Measurements from ENCODE around the gene GTF3C2. TPM values are rescaled to one million over a fixed set of nuclear protein-coding genes. Genes with fewer than 3 reads are reported as not detected.

The GTF3C2 gene
- total and polyA plus RNA-seq, 4 donors, result 28.7 to 61.8 (median 43.7) TPM

- H3K27me3 ChIP-seq (ENCODE audit: control insufficient read depth in 3 of 3, insufficient read depth in 3 of 3, low read length in 2 of 3), result peaks cover 0 to 17% (median 7%) of the 10 kb centered on the region in 3 donors
- no peaks in the 10 kb centered on the region for H3K36me3 ChIP-seq (ENCODE audit: control insufficient read depth in 4 of 4, insufficient read depth in 4 of 4, low read length in 4 of 4)
- H3K27ac ChIP-seq (ENCODE audit: low read depth in 1 of 2, low read length in 1 of 2), result no peak overlapping the region
- H3K9ac ChIP-seq (ENCODE audit: insufficient read depth in 1 of 2, low read length in 2 of 2), result no peak overlapping the region
- TF ChIP-seq, protein P1, sequence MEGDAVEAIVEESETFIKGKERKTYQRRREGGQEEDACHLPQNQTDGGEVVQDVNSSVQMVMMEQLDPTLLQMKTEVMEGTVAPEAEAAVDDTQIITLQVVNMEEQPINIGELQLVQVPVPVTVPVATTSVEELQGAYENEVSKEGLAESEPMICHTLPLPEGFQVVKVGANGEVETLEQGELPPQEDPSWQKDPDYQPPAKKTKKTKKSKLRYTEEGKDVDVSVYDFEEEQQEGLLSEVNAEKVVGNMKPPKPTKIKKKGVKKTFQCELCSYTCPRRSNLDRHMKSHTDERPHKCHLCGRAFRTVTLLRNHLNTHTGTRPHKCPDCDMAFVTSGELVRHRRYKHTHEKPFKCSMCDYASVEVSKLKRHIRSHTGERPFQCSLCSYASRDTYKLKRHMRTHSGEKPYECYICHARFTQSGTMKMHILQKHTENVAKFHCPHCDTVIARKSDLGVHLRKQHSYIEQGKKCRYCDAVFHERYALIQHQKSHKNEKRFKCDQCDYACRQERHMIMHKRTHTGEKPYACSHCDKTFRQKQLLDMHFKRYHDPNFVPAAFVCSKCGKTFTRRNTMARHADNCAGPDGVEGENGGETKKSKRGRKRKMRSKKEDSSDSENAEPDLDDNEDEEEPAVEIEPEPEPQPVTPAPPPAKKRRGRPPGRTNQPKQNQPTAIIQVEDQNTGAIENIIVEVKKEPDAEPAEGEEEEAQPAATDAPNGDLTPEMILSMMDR (IDR thresholded peaks at IDR 0.05; ENCODE audit: control extremely low read depth, extremely low read depth), result no peak
- no peak overlapping the region for H3K4me3 ChIP-seq
- peaks cover 0 to 2% (median 0%) of the 10 kb centered on the region in 4 donors for H3K9me3 ChIP-seq (ENCODE audit: control insufficient read depth in 4 of 4, insufficient read depth in 3 of 4, low read length in 3 of 4)
- ATAC-seq (ENCODE audit: insufficient read depth, low FRiP score), result no peak
- DNase-seq, result no peak
- H3K4me1 ChIP-seq (ENCODE audit: control insufficient read depth in 5 of 5, insufficient read depth in 5 of 5, low read length in 5 of 5), result peaks cover 0 to 8% (median 0%) of the 10 kb centered on the region in 5 donors
- WGBS, 2 donors, result 29 to 33% methylated on average over 3 of the region's 3 CpGs
Measured at GRCh38 chr2:27288610-27289009, 68.0 kb downstream of the GTF3C2 start.

GRCh38 chr2:27285481-27285880 lies 71.1 kb downstream of the GTF3C2 start:
- Histone ChIP-seq H3K9me3 (ENCODE audit: control insufficient read depth in 4 of 4, insufficient read depth in 3 of 4, low read length in 3 of 4) (peaks cover 0 to 2% (median 0%) of the 10 kb centered on the region in 4 donors), H3K4me1 (ENCODE audit: control insufficient read depth in 5 of 5, insufficient read depth in 5 of 5, low read length in 5 of 5) (peaks cover 0 to 10% (median 0%) of the 10 kb centered on the region in 5 donors), H3K9ac (ENCODE audit: insufficient read depth in 1 of 2, low read length in 2 of 2) (no peak overlapping the region), H3K36me3 (ENCODE audit: control insufficient read depth in 4 of 4, insufficient read depth in 4 of 4, low read length in 4 of 4) (no peaks in the 10 kb centered on the region), H3K27me3 (ENCODE audit: control insufficient read depth in 3 of 3, insufficient read depth in 3 of 3, low read length in 2 of 3) (peaks cover 0 to 15% (median 10%) of the 10 kb centered on the region in 3 donors), H3K27ac (ENCODE audit: low read depth in 1 of 2, low read length in 1 of 2) (no peak overlapping the region), H3K4me3 (no peak overlapping the region)
- DNase-seq (no peak), ATAC-seq (ENCODE audit: insufficient read depth, low FRiP score) (no peak)
- TF ChIP-seq, protein P1 (IDR thresholded peaks at IDR 0.05; ENCODE audit: control extremely low read depth, extremely low read depth), result no peak
- 80 to 94% methylated on average over 6 of the region's 6 CpGs for WGBS, 2 donors

DNA sequence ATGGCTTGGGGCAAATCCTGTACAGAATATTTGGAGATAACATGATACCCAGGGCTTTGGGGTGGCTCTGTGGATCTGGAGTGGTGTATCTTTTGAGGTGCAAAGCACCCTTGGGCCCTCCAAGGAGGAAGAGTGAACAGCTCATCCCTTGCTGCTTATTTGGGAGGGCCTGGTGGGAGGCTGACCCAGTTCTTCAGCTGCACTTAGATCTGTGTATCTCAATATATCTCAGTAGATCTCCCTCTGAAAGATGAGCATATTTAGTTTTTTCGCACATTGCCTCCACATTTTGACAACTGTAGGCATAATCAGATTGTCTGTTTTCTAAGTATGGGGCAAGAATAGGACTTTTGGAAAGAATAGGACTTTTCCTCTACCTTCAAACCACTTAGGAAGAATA lies 71.6 kb downstream of the GTF3C2 start:
- peak overlapping the region in 1 of 2 donors; percentile 86 for H3K27ac ChIP-seq (ENCODE audit: low read depth in 1 of 2, low read length in 1 of 2)
- H3K4me3 ChIP-seq, result no peak overlapping the region
- TF ChIP-seq, protein P1 (IDR thresholded peaks at IDR 0.05; ENCODE audit: control extremely low read depth, extremely low read depth), result no peak
- 91 to 95% methylated on average over 1 of the region's 1 CpG for WGBS, 2 donors
- peaks cover 0 to 2% (median 0%) of the 10 kb centered on the region in 4 donors for H3K9me3 ChIP-seq (ENCODE audit: control insufficient read depth in 4 of 4, insufficient read depth in 3 of 4, low read length in 3 of 4)
- DNase-seq (no peak), ATAC-seq (ENCODE audit: insufficient read depth, low FRiP score) (no peak)
- H3K4me1 ChIP-seq (ENCODE audit: control insufficient read depth in 5 of 5, insufficient read depth in 5 of 5, low read length in 5 of 5), result peaks cover 0 to 12% (median 0%) of the 10 kb centered on the region in 5 donors
- peaks cover 0 to 15% (median 10%) of the 10 kb centered on the region in 3 donors for H3K27me3 ChIP-seq (ENCODE audit: control insufficient read depth in 3 of 3, insufficient read depth in 3 of 3, low read length in 2 of 3)
- H3K9ac ChIP-seq (ENCODE audit: insufficient read depth in 1 of 2, low read length in 2 of 2), result no peak overlapping the region
- no peaks in the 10 kb centered on the region for H3K36me3 ChIP-seq (ENCODE audit: control insufficient read depth in 4 of 4, insufficient read depth in 4 of 4, low read length in 4 of 4)

DNA sequence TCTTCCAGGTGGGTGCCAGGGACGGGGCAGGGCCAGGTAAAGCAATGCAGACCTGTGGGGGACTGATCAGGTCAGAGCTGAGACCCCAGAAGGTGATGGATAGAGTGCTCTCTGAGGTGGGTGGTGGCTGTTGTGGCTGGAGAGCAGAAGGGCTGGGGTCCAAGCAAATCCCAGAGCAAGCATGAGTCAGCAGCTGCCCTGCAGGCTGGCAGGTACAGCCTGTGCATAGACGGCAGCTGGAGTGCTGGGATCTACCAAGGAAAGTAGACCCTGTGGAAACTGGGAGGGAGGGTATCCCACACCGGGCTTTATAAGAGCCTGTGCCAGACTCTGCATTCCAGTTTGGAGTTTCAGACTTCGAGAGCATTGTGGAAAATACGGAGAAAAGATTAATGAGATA lies 73.7 kb downstream of the GTF3C2 start:
- Histone ChIP-seq H3K9ac (ENCODE audit: insufficient read depth in 1 of 2, low read length in 2 of 2) (no peak overlapping the region), H3K27ac (ENCODE audit: low read depth in 1 of 2, low read length in 1 of 2) (peak overlapping the region in 1 of 2 donors; percentile 86), H3K27me3 (ENCODE audit: control insufficient read depth in 3 of 3, insufficient read depth in 3 of 3, low read length in 2 of 3) (peaks cover 0 to 15% (median 10%) of the 10 kb centered on the region in 3 donors), H3K9me3 (ENCODE audit: control insufficient read depth in 4 of 4, insufficient read depth in 3 of 4, low read length in 3 of 4) (peaks cover 0 to 2% (median 0%) of the 10 kb centered on the region in 4 donors), H3K4me1 (ENCODE audit: control insufficient read depth in 5 of 5, insufficient read depth in 5 of 5, low read length in 5 of 5) (peaks cover 0 to 12% (median 0%) of the 10 kb centered on the region in 5 donors), H3K36me3 (ENCODE audit: control insufficient read depth in 4 of 4, insufficient read depth in 4 of 4, low read length in 4 of 4) (no peaks in the 10 kb centered on the region), H3K4me3 (no peak overlapping the region)
- no peak for ATAC-seq (ENCODE audit: insufficient read depth, low FRiP score)
- DNase-seq, result no peak
- WGBS, 2 donors, result 52 to 73% methylated on average over 5 of the region's 5 CpGs
- TF ChIP-seq, protein P1 (IDR thresholded peaks at IDR 0.05; ENCODE audit: control extremely low read depth, extremely low read depth), result no peak
